ENCODE data around the gene CDKL2.
A peak's percentile ranks its signal among the peaks of the same experiment; 100 is the strongest.

CDKL2 gene

DNA sequence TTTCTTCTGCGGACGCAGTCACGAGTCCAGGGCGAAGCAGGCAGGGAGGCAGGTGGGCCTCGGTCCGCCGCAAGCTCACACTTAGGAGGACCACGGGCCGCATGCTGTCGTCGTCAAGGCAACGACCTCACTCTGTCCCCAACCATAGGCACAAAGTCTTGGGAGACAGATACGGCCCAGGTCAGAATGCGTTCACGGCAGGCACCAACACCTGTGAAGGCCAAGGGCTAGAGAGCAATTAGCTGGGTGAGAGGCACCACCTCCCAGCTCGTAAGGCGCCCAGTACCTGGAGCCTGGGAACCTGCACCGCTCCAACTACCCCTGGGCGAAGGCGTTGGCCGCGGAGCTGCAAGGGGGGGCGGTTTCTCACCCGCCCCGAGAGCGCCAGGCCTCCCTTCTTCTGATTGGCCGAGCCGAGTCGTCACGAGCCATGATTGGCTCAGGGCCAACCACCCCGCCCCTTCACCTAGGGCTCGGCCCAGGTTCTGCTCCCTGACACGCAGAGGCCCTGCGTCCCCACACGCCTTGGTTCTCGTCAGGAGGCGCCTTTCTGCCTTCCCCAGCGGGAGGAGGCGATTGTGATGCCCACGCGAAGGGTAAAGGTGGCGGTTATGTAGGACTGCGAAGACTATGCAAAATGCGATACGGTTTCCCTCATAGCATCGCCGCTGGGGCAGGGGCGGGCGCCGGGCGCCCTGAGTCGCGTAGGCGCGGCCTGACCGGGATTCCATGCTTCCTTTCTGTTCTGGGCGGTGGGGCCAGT is at the start of gene CDKL2:
Gene CDKL2 (minus strand): TSS at position 355 of the 763 bp plus-strand sequence. CDS start 4,540 bp downstream, outside the sequence.
- TF ChIP-seq, protein P1, sequence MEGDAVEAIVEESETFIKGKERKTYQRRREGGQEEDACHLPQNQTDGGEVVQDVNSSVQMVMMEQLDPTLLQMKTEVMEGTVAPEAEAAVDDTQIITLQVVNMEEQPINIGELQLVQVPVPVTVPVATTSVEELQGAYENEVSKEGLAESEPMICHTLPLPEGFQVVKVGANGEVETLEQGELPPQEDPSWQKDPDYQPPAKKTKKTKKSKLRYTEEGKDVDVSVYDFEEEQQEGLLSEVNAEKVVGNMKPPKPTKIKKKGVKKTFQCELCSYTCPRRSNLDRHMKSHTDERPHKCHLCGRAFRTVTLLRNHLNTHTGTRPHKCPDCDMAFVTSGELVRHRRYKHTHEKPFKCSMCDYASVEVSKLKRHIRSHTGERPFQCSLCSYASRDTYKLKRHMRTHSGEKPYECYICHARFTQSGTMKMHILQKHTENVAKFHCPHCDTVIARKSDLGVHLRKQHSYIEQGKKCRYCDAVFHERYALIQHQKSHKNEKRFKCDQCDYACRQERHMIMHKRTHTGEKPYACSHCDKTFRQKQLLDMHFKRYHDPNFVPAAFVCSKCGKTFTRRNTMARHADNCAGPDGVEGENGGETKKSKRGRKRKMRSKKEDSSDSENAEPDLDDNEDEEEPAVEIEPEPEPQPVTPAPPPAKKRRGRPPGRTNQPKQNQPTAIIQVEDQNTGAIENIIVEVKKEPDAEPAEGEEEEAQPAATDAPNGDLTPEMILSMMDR (conservative IDR thresholded peaks at IDR 0.05; ENCODE audit: low read depth, low read length): no peak
- peak within 1 kb of the TSS; percentile 79 for H3K4me3 ChIP-seq (ENCODE audit: low read length)
- peak; percentile 27 for DNase-seq (ENCODE audit: low read depth)

DNA sequence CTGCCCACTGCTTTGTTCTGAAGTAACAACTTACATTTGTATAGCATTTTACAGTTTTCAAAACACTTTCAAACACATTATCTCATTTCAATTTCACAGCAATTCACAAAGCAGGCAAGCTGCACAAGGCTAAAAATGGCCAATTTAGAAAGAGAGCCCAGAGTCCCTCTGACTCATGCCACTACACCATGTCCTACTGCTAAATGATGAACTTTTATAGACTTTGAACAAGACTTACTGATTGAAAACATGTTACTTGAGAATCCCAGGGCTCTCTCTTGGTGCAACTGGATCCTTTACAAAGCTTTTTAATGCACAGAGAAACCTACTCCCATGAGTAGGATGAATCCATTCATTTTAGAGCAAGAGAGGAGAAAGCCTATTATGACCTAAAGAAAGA is 48.6 kb upstream of the CDKL2 start:
- no peak overlapping the region for H3K4me3 ChIP-seq (ENCODE audit: low read length)
- TF ChIP-seq, protein P1 (conservative IDR thresholded peaks at IDR 0.05; ENCODE audit: low read depth, low read length): no peak
- no peak for DNase-seq (ENCODE audit: low read depth)

DNA sequence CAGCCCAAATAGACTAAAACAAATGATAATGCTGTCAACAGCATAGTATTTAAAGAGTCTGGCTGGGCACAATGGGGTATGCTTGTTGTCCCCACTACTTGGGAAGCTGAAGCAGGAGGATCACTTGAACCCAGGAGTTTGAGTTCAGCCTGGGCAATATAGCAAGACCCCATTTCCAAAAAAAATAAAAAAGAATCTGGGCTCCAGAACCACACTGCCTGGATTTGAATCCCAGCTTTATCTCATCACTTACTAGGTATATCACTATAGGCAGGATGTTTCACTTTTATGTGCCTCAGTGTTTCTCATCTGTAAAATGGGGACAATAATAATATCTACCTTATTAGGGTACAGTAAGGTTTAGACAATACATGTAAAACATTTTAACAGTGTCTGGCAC is 48.1 kb upstream of the CDKL2 start:
- TF ChIP-seq, protein P1 (conservative IDR thresholded peaks at IDR 0.05; ENCODE audit: low read depth, low read length): no peak
- DNase-seq (ENCODE audit: low read depth): no peak
- no peak overlapping the region for H3K4me3 ChIP-seq (ENCODE audit: low read length)

DNA sequence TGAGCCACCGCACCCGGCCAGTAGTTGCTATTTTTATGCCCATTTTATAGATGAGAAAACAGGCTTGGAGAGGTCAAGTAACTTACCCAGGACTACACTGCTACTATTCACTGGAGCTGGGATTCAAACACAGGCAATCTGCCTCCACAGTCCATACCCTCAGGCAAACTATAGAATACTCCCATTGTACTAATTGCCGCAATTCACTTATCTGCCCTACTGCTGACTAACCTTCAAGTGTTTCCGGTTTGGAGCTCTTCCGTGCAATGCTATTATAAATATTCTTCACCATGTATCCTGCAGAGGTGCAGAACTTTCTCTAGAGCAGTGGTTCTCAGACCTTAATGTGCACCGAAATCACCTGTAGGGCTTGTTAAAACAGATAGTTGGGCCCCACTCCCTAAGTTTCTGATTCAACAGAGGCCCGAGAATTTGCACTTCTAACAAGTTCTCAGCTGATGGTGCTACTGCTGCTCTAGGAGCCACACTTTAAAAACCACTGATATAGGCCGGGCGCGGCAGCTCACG is 44.7 kb upstream of the CDKL2 start:
- no peak for DNase-seq (ENCODE audit: low read depth)
- H3K4me3 ChIP-seq (ENCODE audit: low read length): no peak overlapping the region
- TF ChIP-seq, protein P1 (conservative IDR thresholded peaks at IDR 0.05; ENCODE audit: low read depth, low read length): no peak

DNA sequence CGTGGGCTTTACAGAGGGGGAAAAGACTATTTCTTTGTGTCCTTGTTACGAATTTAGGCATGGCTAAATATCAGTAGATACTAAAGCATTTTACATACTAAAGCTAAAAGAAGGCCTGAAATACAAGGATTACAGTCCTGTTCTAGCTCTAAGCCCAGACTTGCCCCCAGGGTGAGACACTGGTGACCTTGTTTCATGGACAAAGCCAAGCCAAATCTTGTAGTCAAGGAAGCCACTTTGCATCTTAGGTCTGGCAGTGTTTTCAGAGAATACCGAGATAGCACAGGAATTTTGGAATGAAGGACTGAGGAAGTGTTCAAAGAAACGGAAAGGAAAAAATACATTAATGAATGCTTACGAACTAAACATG is 43.6 kb upstream of the CDKL2 start:
- DNase-seq (ENCODE audit: low read depth): no peak
- peak overlapping the region; percentile 99 for H3K4me3 ChIP-seq (ENCODE audit: low read length)
- TF ChIP-seq, protein P1 (conservative IDR thresholded peaks at IDR 0.05; ENCODE audit: low read depth, low read length): no peak

DNA sequence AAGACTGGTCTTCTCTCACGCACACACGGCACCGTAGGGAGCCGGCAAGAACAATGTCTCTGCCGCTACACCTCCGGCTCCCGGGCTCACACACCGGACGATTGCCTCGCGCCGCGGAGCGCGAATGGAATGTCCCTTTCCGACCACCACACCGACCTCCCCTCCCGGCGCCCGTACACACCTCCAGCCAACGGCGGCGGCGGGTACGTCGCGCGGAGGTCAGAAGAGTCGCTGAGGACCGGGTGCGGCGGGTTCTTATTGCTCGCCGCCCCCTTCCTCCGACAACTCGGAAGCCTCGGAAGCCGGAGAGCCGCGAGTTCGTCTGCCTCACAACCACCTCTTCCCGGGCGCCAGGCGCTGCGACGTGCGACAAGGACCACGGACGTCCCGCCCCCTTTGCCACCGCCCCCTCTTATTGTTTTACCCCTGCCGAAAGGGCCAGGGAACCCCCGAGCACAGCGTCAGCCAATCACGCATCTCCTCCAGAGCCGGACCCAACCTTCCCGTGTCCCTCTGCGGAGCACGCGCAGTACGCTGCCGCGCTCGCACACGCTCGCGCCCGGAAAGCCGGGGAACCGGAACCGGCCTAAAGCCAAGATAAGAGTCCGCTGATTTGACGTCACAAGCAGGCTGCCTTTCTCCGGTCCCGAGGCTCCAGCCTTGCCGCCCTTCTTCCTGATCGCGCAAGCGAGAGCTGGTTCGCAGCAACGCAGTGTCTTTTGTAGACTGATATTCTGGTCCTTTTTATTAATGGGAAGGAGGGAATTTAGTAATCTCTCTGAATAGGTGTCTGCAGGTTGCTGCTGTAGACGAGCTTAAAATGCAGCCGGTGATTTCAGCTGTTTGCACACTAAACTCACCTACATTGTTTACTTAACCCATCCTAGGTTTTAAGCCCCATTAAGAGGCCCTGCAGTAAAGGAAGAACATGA is 43.0 kb upstream of the CDKL2 start, which contains the start of gene G3BP2:
Gene G3BP2 (minus strand): TSS at position 385 of the 932 bp plus-strand sequence. CDS start 11,386 bp downstream, outside the sequence.
- DNase-seq (ENCODE audit: low read depth): peak; percentile 95
- TF ChIP-seq, protein P1 (conservative IDR thresholded peaks at IDR 0.05; ENCODE audit: low read depth, low read length): no peak
- peak within 1 kb of the TSS; percentile 99 for H3K4me3 ChIP-seq (ENCODE audit: low read length)
